GM18507 (cell line): ENCODE measurements around the gene XG.

Experiments used
- DNase-seq: peaks from one replicate; pipeline ENCODE4 v3.0.0; 2011; ENCODE audit warnings: low read depth; ENCODE audit not compliant: insufficient read length; ENCODE audit errors: extremely low spot score
- FAIRE-seq: peaks from 2 replicates; lab custom pipeline; 2011; peaks lifted over from hg19 to GRCh38; lab: Jason Lieb, UNC

XG gene

DNA sequence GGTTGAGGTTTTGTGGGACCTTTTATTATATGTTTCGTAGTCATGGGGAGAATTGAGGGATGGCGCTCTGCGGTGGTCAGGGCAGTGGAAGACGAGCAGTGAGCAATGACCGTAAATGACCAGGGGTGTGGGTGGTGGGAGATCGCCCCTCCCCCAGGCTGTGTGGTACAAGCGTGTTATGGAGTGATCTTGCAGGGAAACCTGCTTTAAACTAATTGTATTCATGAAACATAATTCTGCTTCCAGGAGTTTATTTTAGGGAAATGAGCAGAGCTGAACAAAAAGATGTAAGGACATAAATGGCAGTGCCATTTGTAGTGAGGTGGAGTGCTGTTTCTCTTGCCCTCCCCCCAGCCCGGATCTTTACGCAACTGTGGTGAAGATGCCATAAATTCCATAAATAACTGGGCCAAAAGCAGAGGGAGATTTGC, 97.0 kb downstream of the XG start:
- no peak for FAIRE-seq
- no peak for DNase-seq

DNA sequence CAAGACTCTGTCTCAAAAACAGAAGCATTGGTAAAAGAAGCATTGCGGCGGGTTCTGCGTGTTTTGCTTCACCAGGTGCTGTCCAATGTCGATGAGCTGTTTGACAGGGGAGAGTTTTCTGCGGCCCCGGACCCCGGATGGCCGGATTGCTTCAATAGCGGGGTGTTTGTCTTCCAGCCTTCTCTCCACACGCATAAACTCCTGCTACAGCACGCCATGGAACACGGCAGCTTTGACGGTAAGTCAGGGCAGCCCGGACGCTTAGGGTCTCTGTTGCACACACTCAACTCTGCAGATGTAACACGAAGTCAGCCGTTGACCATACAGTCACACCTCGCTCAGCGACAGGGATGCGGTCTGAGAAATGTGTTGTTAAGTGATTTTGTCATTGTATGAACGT, 103.1 kb downstream of the XG start:
- DNase-seq (no peak), FAIRE-seq (no peak)

DNA sequence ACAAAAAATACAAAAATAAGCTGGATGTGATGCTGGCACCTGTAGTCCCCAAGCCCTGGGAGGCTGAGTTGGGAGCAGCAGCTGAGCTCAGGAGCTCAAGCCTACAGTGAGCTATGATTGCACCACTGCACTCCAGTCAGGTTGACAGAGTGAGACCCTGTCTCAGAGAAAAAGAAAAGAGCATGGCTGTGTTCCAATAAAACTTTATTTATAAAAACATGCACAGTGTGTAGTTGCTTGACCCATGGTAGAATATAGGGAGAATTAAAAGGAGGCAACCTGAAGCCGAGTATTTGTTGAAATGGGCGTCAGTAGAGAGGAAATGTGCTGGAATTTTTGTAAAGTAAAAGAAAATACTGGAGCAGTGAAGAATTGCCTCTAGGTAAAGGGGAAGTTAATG, 103.9 kb downstream of the XG start:
- FAIRE-seq (no peak), DNase-seq (no peak)

DNA sequence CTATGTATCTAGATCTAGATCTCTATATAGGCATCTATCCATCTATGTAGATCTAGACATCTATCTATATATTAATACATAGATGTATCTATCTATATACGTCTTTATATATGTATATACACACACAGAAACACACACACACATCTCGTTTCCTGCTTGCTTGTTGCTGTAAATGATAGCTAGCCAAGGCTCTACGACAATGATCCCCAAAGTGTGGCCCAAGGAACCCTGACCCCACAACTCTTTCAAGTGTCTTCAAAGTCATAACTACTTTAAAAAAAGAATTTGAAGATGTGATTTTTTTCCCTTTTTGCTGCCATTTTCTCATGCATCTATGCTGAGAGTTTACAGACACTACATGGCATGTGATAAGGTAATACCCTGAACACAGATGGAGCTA, 105.7 kb downstream of the XG start:
- DNase-seq (no peak), FAIRE-seq (no peak)

DNA sequence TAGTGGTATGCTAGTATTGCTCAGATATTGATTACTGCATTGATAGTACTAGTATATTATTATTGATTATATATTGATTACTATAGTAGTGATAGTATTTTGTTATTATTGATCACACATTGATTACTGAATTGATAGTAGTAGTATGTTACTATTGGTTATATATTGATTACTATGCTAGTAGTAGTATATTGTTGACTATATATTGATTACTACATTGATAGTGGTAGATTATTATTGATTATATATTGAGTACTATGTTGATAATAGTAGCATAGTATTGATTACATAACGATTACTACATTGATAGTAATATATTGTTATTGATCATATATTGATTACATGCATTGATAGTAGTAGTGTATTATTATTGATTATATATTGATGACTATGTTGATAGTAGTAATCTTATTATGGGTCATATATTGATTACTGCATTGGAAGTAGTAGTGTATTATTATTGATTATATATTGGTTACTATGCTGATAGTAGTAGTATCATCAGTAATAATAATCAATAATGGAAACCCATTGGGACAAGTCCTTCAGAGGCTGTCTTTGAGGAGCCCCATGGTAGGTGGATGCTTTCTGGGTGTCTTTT, 107.5 kb downstream of the XG start:
- no peak for FAIRE-seq
- DNase-seq: no peak

DNA sequence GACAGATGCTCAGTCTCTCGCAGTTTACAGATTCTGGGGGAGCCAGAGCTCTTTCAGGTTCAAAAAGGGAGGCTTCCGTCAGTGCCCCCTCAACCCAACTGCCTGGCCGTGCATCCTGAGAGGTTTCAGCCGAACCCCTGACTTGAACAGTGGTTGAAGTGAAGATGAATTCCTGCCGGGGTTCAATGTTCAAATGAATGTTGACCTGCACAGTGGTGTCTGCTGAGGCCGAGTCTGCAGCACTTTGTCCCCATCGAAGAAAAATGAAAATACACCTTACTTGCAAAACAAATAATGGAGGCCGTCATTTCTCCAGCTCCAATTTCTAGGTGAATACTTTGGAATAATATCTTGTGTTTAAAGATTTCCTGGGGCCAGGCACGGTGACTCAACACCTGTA, 110.6 kb downstream of the XG start:
- FAIRE-seq (no peak), DNase-seq (no peak)

DNA sequence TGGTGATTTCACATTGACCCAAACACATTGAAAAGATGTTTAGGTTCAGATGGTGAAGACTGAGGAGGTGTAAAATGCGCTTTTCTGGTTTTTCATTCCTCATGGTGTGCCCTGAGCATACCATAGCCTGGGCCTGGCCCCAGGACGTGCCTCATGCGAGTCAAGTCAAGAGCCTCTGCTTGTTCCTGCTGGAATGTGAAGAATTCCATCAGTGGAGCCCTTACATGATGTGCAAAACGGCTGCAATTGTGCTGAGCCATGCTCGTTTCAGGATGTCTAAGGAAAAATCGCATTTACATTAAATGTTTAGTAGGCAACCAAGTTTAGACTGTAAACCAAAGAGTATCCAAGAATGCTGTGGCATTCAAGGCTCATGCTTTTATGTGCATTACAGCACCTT, 111.8 kb downstream of the XG start:
- DNase-seq (no peak), FAIRE-seq (no peak)
